KBM-7 (cell line): ENCODE results near the gene C5.
A peak's percentile ranks its signal among the peaks of the same experiment; 100 is the strongest.

ENCODE experiments used
- DNase-seq: peaks from one replicate; pipeline ENCODE4 v3.0.0-alpha.2; 2015
- in situ Hi-C: fragments of 300-500 bp; cut with MboI; formaldehyde crosslinking; loops from 2 replicates; pipeline ENCODE4 v1.14.3; 2020; ENCODE audit warnings: low sequenced_read_pairs, low pct_unique_long_range_greater_than_20kb, mixed read lengths

The C5 gene

DNA sequence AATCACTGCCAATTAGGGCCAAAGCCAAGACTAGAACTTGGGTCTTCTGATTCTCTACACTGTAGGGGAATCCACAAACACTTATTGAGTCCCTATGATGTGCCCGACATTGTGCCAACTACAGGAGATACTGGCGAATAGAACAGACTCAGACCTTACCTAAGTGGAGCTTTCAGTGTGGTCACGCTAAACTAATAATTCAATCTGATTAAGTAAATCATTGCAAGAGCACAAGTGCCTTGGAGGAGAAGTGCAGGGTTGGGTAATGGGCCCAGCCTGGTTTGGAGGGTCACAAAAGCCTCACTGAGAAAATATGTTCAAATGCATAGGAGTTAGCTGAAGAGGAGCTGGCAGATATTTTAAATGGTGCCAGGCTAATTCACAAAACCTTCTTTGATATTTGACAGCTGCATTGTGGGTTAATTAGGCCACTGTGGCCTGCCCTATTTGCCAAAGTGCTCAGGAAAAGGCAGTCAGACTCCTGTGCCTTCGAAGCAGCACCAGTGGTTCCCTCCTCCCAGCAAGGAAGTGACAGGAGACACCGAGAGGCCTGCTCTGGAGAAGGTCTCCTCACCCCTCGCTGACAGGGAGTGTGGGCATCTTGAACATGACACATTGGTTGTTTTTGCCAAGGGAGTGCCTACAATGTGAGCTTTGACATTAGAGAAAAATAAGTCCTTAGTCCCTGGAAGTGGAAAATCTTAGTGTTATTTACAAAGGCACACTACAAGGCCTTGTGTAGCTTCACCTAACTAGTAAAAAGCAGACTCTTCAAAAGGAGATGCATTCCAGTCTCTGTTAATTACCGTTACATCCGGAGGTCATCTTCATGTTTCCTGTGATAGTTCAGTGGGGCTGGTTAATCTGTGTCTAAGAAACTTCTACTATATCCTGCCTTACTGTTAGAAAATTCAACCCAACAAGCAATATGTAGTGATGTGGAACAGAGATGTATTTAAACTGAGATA lies 99.4 kb downstream of the C5 start:
- DNase-seq: peak; percentile 58
- in situ Hi-C loops: no loop called here

DNA sequence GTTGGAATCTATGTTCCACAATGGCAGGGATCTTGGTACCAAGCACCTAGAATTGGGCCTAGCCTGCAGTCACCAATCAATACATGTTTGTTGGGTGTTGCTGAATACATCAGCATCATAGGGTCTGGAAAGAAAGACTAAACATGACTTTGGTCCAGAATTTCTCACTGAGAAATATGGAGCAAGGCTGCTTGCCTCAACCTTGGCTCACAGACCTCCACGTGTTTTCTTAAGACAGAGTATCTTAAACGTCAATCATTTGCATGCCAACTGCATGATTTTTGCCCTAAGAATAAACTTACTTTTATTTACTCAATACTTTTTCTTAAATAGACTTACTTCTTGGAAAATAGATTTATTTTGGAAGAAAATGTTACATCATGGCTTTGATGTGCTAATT lies 100.8 kb downstream of the C5 start:
- in situ Hi-C loops: no loop called here
- DNase-seq: no peak

DNA sequence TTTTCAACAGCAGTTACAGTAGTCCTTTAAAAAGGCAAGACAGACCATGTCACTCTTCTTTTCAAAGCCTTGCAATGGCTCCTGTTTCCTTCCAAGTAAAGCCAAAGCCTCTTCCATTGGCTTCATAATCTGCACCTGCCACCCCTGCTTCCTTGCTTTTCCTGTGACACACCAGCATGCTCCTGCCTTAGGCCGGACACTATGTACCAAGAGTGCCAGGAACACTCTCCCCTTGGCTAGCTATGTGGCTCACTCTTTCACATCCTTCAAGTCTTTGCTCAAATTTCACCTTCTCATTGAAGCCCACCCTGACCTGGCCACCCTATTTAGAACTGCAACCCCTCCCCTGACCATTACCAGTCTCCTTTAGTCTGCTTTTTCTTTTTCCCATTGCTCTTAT lies 101.3 kb downstream of the C5 start:
- in situ Hi-C loops: no loop called here
- no peak for DNase-seq

DNA sequence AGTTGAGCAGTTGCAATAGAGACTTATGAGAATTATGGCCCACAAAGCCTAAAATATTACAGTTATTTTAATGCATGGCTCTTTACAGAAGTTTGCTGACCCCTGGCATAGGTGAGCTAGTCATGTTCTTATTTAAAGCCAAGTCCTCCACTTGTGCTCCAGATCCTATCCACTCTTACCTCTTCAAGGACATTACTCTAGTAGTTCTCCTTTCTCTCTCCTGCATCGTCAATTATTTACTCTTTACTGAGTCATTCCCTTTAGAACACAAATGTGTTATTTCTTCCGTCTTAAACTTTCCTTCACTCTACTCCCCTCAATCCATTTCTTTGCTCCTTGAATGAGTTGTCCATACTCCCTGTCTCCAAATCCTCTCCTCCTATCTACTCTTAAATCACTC lies 102.9 kb downstream of the C5 start:
- no peak for DNase-seq
- in situ Hi-C loops: no loop called here

DNA sequence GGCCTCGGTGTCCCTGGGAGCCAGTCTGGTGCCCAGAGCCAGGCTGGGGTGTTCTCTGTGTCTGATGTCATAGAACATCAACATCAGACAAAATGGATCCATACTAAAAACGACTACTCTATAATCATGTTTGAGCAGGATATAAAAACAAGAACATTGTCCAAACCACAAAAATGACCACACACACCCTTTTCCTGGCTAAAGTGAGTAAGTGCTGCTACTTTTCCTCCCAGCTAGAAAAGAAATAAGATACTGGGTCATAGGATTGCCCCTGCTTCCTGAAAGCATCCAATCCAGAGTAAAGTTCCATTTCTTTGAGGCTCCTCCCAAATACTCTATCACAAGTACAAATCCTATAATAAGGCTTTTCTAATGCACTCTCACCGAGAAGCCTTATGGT lies 103.8 kb downstream of the C5 start:
- no peak for DNase-seq
- in situ Hi-C loops: no loop called here

DNA sequence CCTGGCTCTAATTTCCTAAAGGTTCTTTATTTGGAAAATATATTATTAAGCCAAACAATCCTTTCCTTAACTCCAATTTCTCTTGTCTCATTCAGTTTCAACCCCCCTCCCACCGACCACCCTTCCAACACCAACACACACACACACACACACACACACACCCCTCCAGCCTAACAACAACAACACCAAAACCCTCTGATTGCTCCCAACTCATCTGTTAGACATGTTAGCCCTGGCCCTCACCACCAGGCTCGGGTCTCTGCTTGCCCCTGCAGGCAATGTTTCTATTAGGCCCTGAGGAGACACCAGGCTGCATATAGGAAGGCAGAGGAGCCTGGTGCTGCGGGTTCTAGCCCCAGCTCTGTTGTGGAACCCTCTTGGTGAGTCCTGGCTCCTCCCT lies 105.1 kb downstream of the C5 start:
- DNase-seq: no peak
- in situ Hi-C loops: no loop called here

DNA sequence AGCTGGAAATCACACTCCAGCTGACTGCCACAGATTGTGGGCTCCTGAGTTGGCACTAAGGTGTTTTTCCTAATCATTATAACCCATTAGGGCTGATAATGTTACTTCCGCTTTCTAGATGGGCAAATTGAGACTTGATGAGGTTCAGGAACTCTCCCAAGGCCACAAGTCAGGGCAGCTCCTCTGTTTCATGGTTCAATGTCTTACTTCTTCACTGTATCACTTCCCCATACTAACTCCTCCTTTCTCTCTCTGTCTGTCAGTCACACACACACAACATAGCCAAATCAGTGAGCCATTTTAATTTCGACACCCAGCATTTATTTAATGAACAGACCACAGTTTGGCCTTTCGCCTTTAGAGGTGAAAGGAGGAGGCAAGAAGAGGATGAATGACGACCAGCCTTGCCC lies 105.6 kb downstream of the C5 start:
- in situ Hi-C loops: no loop called here
- DNase-seq: peak; percentile 92

DNA sequence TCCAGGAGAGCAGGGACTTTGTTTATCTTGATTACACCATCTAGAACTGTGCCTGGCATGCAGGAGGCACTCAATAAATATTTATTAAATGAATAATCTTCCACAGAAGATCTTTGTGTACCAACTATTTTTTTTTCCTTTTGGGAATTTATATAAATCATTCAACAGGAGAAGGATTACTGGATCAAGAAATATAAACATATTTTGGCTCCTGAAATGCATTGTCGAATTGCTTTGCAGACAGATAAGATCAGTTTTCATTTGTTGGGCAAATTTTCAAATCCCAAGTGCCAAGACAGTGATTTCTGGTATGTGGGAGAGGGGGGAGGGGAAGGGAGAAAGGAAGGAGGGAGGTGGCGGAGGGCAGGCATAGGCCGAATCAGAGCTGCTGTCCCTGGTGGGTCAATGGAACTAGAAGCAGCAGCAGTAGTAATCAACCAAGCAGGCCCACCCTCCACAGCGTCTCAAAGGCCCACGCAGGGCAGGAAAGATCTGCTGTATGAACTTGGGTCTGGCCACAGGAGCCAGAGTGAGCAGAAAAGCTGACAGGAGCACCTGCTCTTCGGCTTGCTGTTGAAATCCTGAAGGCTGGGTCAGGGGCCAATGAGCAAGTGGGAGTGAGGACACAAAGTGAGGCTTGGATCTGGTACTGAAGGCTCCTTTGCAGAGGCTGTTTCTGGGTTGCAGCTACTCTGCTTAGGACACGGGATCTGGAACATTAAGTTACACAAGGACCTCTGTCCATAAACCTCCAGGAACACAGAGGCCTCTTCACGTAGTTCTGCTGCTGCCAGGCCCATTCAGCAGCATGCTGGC lies 107.7 kb downstream of the C5 start:
- no peak for DNase-seq
- in situ Hi-C loops: no loop called here

DNA sequence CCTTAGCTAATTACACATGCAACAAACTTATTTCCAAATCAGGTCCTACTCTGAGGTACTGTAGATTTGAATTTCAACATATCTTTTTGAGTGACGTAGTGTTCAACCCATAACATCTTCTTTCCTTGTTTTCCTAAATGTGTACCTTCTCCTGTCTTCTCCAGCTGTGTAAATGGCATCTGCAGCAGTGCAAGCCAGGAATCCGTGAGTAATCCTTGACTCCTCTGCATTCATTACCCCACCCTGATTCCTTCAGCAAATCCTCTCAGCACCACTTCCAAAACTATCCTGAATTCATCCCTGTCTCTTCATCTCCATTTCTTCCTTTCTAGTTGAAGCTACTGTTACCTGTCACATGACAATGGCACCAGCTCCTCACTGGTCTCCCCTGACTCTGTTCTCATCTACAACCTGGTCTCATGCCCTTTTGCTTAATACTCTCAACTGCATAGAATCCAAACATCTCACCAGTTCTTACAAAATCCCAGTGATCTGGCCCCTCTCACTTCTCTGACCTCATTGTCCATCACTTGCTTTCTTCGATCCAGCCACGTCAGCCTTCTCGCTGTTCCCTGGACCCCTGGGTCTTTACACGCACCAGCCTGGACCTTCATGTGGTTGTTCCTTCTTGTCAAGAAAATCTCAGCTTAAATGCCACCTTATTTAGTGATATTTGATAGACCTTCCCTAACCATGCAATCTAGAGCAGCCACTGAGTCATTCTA lies 108.9 kb downstream of the C5 start:
- in situ Hi-C loops: no loop called here
- DNase-seq: no peak

DNA sequence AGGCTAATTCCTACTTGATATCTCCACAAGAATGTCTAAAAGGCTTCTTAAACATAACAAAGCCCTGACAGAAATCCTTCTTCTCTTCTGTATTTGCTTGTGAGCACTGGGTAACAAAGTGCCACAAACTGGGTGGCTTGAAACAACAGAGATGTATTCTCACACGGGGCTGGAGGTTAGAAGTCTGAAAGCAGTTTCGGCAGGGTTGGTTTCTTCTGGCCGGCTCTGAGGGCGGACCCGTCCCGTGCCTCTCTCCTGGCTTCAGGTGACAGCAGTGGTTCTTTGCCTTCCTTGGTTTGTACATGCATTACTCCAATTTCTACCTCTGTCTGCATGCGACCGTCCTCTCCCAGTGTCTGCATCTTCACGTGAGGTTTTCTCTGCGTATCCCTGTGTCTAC lies 109.5 kb downstream of the C5 start:
- in situ Hi-C loops: no loop called here
- DNase-seq: no peak

DNA sequence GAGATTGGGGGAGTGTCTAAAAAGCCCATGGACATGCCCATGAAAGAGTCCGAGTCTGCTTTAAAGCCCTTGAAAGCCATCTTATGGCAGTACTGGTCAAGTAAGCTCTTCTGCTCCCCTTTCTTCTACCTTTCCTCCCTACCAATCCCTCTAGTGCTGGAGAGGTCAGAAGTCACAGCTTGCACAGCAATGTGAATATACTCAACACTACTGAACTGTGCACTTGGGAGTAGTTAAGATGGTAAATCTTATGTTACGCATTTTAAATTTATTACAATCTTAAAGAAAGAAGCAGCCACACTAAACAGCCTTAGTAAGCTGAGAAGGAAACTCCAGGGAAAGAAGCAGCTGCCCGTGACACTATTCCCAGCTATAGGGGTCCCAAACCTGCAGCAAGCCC lies 111.2 kb downstream of the C5 start:
- DNase-seq: no peak
- in situ Hi-C loops: no loop called here

DNA sequence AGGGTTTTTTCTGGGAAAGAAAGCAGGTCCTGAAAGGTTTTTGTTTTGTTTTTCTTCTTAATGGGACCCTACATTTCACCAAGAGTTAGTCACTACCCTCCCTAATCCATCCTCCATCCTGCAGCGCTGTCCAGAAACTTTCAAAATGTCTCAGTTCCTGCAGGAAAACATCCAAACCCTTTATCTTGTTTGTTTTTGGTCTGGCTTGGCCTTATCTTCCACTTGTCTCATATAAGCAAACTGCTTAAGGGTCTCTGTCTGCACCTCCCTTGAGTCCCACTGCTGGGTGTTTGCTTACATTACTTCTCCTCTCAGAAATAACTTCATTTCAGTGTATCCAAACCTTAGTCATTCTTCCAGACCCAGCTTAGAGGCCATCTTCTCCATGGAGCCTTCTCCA lies 112.5 kb downstream of the C5 start:
- in situ Hi-C loops: no loop called here

DNA sequence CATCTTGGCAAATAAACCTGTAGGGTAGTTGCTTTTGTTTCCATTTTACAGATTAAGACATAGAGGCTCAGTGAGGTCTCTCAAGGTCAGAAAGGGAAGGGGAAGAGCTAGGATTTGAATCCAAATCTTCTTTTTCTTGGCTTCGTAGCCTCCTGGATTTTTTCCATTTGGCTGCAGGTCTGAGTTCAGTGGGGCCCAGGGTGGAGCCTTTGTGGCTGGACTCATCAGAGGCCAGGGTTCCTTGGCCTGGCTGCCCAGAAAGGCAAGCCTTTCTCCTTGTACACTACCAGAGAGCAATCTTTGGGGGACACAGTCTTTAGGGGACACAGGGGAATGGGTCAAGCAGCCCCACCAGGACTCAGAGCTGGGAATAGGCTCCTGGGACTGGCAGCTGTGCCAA lies 112.9 kb downstream of the C5 start:
- in situ Hi-C loops: no loop called here
- no peak for DNase-seq

More for the DNA sequence above, 112.5 kb downstream of the C5 start:
- no peak for DNase-seq

DNA sequence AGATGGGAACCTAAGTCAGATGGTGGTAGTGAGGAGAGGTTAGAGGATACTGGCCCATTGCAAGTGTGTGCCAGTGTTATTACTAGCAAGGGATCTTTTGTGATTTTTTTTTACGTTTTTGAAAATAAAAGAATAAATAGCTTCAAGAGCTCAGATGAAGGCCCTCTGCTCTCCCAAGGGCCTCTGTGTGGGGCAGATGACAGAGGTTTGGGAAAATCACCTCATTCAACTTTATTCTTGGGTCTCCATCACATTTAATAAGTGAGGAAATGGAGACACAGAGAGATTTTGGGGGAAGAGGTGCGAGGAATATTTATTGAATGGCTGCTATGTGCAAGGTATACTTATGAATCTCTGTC lies 113.3 kb downstream of the C5 start:
- DNase-seq: no peak
- in situ Hi-C loops: no loop called here

DNA sequence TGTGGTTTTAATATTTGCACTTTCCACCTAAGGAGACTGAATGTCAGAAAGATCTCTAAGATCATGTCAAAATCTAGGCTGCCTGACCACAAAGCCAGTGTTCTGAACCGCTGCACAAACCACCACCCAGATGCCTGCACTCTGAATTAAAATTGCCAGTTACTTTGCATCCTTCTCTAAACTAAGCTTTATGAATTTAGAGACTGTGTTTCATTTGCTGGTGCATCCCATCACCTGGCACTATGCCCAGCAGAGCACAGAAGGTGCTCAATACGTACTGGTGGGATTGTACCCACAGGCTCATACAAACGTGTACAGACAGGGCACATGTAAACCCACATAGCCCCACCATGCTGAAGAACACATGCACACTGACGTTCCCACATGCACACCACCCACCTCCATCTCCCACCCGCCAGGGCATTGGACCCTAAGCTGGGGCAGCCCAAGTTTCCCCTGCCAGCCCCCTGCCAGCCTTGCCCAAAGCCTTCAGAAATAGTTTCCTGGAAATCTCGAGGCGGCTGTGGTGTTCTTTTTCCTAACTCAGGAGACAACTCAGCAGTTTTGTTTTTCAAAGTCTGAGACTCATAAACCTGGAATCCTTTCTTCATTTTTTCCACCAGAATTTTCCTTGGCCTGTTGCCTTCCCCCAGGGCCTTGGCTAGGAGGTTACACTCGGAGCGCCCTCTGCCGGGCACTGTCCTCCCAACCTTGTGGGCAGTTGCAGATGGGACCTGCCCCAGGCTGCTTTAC lies 113.9 kb downstream of the C5 start:
- DNase-seq: peak; percentile 90
- in situ Hi-C loops: no loop called here

DNA sequence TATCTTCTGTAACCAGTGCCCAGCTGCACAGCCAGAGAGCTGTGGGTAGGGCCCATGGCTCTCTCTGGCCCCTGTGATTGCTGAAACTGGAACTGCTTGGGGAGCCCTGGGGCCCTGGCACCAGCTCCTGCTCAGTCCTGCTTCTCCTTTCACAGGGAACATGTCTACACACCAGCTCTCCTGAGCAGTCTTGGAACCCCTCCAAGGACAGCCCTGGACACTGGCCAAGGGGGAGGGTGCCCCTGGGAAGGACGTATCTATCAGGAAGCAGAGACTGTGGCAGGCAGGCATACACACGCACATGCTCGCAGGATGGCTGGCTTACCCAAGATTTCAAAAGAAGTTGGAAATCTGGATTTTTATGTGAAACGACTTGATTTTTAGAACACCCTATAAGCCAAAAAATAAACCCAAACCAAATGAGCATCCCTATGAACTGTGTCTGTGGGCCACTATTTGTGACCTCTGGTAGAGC lies 114.7 kb downstream of the C5 start:
- peak; percentile 98 for DNase-seq
- in situ Hi-C loops: no loop called here

DNA sequence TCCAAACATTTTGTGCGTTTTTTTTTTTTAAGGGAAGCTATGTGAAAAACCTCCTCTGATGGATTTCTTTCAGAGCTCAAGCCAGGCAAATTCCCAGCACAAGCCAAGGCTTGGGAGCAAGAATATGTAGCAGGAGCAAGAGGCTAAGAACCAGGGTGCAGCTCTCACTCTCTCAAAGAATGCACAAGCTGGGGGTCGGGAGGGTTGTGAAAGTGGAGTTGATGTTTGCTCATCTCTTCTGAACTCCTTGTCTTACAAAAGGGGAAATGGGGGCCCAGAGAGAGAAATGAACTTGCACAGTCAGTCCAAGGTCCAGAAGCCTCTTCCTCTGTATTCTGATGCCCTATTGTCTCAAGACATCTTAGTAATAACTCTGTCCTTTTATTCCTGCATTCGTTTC lies 115.8 kb downstream of the C5 start:
- DNase-seq: peak; percentile 48
- in situ Hi-C loops: no loop called here

DNA sequence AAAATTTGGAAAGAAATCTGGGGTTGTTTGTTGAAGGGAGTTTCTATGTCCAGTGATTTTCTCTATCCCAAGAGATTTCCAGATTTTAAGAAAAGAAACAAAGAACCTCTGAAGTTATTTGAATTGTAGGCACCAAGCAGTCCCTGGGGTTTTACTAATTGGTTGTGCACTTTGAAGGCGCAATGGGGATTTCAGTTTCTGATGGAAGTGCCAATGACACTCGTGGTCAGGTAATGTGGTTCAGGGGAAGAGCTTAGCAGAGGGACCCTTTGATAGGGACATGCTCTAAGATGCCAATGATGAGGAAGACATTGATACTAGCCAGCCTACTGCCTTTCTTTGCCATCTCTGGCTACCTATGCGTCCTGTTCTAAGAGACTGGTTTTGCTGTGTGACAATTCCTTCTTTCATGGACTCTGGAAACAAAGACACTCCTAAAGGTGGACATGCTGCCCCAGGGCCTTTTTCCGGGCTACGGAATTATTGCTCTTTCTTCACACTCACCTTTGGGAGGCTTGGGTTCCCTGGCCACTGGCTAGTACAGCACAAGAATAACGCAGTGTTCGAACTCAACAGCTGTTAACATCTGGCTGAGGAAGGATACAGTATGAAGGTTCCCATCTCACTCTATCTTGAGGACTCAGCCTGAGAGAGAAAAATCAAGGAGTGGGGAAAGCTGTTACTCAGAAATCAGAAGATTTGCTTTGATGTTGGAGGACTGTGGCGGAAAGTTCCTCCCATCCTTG lies 116.6 kb downstream of the C5 start:
- no peak for DNase-seq
- in situ Hi-C loops: no loop called here
